ENCODE measurements around the gene CD247.

CD247 gene

DNA sequence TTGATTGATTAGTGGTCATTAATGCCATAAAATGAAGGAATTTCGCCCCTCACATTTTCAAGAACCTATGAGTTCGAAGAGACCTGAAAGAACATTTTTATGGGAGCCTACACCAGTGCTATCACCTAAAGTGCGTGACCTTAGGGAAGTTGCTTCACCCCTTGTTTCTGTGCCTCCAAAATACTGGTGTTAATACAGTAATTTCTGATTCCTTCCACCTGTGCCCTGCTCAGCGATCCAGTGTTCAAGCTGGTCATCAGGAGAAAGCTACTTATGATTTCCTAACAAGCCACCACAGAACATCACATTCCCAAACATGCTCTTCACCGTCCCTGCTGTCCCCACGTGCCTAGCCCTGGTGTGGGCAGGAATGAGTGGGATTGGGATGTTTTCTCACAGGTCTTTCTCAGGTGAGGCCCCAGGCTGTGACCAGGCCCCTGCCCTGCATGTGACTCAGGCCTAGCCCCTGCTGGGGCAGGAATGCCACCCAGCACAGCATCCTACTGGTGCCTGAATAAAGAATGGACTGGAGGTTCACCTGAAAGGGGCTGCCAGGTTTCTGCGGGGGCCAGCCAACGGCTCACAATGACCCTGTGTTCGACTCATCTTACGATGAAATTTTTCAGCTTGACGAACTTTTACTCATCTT, 60.3 kb downstream of the CD247 start:
- DNase-seq (ENCODE audit: low read depth), result no peak

DNA sequence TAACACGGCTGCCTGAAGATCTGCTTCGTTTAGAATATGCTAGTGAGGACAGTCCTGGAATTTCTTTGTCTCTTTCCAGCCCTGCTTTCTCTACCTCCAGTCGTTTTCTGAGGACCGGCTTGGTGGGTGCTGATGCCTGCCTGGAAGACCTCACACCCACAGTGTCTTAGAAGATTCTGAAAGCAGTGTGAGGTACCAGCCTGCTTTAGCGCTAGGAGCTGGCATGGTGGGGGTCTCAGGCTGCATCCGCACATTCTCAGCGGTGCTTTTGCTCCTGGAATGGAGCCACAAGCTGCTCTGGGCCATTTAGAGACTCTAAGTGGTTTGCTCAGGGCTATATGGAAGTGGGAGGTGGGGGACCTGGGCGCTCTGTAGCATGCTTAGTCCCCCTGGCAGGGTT, 61.4 kb downstream of the CD247 start:
- no peak for DNase-seq (ENCODE audit: low read depth)

DNA sequence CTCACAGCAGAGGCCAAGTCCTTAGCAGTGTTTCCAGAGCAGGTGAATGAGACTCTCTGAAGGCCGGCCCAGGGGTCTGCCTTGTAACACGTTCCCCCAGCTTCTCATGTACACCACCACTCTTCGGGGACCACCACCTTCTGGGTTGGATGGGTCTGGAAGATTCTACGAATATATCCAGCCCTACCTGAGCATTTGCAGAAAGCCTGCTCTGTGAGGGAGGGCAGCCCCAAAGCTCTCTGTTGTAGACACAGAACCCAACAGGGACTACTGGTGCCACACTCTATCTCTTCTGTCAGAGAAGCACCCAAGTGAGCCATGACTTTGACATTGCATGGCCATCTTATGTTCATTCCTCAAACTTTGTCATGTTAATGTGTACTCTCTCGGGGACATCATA, 61.8 kb downstream of the CD247 start:
- DNase-seq (ENCODE audit: low read depth), result no peak

DNA sequence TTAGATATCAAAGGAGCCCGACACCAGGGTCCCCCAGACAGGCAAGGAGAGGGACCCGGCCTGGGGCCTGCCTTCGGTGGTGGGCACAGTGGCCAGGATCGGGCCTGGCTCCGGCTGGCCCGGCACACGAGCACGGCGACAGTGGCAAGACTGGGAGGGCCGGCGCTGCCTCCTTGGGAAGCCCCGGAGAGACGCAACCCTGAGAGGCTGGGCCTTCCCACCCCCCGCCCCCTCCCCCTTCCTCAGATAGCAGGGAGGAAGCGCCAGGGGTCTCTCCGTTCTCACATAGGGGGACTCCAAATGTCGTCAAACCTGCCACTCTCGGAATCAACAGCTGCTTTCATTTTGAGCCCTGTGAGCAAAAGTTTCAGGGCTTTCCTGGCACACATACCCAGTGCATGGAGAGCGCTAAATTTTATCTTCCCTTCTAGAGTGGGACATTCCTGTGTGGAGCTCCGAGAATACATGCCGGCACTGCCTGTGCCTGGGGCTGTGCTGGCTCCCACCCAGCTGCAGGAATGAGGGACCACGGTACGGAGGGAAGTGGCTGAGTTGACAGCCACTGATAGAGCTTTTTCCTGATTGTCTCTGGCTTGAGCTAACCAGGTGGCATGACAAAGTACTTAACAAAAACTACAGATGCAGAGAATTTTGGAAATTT, 62.4 kb downstream of the CD247 start:
- DNase-seq (ENCODE audit: low read depth), result no peak

DNA sequence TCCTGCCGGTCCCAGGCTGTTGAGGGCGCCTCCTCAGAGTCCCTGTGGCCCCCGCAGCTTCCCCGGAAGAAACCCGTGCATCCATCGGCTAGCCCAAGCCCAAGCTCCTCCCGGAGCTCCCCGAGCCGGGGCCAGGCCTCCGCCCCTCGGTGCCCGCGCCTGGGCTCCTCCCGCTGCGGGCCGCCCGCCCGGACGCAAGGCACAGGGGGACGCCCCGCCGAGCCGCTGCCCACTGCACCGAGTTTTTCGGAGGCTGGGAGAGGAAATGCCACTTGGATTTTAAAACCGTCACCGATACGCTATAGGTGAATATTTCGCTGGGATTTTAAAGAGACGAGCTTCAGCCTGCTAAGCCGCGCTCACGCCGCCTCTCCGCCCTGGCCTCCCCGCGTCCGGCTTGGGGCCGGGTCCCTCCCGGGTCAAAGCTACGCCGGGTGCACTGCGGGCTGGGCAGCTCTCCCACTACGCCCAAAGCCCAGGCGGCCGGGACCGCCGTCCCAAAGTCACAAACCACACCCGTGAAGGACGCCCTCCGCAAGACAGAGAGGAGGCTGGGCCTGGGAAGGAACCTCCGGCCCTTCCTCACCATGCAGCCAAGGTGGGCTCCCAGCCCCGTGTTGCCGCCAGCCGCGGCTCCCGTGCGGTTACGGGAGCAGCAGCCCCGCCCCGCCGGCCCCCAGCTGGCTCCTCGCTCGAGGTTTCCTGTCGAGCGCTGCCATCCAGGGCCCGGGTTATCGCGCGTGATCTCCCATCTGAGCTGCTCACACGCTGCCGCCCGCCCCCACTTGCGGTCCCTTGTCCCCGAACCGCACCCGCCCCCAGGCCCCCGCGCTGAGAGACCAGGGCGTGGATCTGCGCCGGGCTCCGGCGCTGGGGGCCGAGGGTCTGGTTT, 63.2 kb downstream of the CD247 start:
- DNase-seq (ENCODE audit: low read depth), result no peak

DNA sequence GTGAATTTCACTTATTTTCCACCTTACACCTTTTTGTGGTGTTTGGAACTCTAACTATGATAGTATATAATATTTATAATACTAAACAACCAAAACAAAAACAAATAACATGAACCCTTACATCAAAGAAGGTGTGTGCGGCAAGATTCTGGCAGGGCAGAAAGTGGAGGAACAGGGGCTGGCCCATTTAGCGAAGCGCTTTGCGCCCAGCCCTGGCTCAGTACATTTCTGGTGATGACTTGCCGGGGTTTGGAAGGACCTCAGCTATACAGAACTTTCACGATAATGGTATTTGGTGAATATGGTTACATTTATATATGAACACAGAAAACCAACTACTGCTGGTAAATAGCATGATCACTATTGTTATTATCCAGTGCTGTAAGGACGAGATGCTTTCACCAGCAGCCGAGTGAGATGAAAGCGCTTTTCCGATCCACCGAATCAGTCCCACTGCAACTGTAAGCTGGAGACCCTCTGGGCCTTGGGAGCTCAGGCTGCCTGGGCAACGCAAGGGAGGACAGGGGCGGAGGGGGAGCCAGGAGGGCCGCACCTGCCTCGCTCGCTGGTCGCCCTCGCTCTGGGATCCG, 63.9 kb downstream of the CD247 start:
- DNase-seq (ENCODE audit: low read depth), result no peak

DNA sequence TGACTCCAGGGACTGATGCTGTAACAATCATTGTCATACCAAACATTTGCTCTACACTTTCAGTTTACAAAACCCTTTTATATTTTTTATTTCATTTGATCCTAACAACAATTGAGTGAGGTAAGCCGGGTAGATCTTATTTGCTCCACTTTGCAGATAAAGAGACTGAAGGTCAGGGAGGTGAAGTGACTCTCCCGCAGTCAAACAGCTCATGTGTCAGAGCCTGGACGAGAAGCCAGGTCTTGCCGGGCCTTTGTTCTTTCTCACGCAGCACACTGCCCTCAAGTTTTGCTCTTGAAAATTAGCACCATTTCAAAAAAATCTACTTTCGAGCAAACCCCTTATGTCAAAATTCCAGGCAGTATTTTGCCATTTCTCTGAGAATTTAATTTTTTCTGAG, 65.2 kb downstream of the CD247 start:
- DNase-seq (ENCODE audit: low read depth), result no peak

DNA sequence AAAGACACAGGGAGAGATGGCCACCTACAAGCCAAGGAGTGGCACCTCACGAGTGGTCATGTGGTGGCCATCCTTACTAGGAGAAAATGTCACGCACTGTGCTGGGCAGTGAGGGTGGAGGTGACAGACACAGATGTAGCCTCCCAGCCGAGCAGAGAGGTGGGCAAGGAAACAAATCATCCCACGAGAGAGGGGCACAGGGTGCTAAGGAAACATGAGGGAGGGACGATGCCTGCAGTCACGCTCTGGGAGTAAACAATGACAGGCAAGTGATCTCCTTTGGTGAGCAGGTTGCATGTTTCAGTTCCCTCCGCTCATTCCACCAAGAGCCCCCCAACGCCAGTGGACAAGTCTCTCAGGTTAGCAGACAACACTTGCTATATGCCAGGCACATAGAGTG, 65.8 kb downstream of the CD247 start:
- no peak for DNase-seq (ENCODE audit: low read depth)

DNA sequence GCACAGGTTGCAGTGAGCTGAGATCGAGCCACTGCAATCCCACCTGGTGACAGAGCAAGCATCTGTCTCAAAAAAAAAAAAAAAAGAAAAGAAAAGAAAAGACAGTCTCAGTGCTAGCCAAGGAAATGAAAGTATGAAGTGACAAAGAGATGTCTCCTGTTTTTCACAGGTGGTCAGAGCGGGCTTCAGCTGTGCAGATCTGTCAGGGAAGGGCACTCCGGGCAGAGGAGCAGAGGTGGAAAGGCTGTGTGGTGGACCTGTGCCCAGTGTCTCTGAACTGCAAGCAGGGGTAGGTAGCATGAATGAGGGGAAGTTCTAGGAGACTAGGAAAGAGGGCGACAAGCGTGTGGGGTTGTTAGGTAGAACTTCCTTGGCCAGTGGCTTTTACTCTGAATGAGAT, 67.5 kb downstream of the CD247 start:
- DNase-seq (ENCODE audit: low read depth), result no peak

DNA sequence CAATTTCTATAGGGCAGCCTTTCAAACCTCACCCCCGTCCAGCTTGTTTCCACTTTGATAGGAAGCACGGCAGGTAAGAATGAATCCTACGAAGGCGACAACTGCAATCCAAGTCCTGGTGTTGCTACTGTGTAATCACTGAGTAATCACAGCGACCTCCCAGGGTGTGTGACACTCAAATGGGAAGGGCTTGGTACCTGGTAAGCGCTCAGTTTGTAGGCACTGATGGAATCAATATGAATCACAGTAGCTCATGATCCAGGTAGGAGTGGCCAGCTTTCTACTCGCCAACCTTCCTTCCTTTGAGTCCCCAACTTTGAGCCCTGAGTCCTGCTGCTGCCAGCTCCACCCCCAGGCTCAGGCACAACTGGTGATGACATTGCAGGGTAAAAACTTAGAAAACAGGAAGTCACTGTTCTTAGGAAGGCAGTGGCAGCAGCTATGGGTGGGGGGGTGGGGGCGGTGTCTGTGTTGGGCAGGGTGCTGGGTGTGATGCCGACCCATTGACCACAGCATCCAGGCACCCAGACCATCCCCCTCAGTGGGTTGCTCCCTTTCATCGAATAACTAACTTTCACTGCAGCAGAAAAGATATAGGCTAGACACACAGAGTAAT, 70.7 kb downstream of the CD247 start:
- DNase-seq (ENCODE audit: low read depth), result no peak

DNA sequence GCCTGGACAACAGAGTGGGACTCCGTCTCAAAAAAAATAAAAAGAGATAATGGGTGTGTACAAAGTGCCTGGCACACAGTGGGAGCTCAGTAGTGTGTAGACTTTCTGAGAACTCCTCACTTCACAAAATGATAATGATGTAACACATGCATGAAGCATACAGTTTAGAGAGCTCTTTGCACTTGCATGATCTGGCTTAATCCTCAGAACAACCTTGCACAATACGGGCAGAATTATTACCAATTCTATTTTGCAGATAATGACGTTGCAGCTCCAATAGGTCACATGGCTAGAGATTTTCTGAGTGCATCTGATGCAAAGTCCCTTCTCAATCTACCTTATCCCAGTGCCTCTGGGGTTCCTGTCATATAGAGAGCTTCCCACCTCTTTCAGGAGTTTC, 71.4 kb downstream of the CD247 start:
- DNase-seq (ENCODE audit: low read depth), result no peak

DNA sequence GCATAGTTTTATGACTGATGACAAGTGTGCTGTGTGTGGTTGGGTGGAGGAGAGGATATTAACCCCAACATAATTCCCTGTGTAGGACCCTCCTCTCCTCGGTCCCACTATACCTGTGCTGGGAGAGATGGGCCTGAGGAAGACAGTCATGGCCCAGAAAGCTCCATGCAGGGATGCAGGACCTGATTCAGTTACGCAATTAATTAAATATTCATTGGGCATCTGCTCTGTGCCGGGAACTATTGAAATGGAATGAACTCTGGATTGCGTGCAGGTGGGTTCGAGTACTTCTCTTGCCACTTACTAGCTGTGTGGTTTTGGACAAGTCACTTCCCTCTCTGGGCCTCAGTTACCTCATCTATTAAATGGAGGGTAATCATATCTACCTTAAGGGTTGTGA, 74.6 kb downstream of the CD247 start:
- DNase-seq (ENCODE audit: low read depth), result no peak

DNA sequence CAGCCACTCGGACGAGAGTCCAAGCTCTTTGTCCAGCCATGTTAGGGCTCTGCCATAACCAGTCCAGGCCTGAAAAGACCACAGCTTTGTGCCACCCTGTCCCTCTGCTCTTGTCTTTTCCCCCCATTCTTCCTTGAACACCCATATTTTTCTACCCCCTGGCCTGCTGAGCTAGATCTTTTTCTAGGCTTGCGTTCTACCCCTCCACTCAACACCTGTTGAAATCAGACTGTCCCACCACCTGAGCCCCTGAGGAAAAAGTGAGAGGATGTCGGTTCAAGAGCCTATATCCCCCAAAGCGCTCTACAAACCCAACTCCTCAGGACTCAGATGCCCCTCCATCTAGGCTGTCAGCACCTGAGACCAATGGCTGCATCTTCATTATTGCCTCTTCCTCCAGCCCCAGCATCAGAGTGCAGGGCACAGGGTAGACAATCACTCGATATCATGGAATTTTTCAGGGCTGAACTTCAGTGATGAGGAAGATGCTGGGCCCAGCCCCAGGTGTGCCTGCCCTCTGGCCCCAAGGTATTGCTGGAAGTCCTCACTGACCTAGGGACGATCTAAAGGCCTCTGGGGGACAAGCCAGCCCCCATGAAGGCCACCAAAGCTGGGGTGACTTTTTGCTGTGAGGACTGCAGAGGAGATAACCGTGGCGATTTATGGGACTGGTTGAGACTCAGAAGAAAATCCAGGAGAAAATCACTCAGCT, 75.3 kb downstream of the CD247 start:
- DNase-seq (ENCODE audit: low read depth), result no peak

DNA sequence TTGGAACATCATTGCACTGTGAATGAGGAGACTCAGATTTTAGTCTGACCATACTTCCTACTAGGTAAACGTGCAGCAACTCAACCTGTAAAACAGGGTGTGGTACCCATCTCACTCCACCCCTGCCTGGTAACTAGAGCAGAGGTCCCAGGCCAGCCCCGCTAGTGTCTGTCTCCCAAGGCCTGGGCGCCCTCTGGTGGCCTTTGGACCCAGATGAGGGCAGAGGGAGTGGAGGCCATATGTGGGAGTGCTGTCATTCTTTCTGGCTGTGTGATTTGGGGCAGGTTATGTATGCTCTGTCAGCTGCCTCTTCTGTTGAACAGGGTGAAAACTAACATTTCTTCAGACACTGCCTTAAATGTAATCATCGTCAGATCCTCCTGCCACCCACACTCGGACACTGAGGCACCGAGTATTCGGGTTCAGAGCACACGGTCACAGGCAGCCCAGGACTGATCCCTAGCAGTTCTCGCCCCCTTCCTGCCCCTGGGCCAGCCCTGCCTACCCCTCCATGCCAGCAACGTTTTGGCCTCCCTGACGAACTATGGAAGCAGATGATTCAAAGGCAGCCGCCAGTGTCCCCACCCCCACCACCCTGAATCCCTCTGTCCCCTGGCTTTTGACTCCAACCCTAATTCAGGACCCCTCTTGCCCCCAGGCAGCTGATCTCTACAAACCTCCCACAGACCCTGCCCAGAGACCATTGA, 76.0 kb downstream of the CD247 start:
- no peak for DNase-seq (ENCODE audit: low read depth)

DNA sequence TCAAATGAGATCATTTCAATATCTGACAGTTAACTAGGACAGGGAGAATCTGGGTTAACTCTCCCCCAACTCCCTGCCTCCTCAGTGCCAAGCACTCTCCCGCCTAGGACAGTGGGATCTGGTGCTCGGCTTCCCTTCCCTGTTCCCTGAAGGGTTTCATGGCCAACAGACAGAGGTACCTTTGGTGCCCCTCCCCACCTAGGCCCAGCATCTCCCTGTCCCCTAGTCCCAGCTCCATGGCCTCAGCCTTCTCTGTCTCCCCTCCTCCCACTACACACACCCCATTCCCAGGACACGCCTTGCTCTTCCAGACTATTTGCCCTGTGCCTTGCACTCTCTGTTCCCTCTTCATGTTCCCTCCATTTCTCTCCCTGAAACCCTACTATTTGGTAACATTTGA, 77.1 kb downstream of the CD247 start:
- DNase-seq (ENCODE audit: low read depth), result no peak

DNA sequence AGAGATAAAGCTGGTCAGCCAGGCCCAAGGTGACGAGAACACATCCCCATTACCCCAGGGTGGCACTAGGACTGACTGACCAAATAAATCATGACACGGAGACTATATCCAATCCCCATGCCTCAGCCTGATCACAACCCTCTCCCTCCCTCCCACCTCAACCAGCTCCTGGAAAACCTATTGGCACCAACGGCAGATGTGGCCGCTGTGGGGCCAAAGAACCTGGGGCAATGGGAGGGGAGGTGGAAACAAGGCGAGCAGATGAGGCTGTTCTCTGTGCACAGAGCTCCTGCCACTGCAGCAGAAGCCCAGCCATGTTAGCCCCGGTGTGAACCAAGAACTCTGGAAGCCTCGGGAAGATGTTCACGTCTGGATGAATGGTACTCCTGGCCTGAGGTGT, 77.6 kb downstream of the CD247 start:
- no peak for DNase-seq (ENCODE audit: low read depth)

DNA sequence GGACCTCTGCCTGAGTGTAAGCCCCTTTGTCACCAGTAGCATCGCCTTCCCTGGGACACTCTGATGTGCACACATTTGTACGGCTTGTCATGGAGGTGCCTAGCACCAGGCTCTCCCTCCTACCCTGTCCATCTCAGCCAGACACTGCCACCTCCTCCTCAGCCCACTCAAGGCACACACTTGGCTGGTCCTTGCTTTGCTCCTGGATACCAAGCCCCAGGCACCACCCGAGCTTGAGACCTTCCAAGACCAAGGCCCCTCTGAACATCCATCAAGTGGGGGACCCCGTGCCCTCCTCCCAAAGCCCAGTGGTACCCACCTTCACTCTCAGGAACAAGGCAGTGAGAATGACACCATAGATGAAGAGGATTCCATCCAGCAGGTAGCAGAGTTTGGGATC, 78.0 kb downstream of the CD247 start:
- DNase-seq (ENCODE audit: low read depth), result no peak

DNA sequence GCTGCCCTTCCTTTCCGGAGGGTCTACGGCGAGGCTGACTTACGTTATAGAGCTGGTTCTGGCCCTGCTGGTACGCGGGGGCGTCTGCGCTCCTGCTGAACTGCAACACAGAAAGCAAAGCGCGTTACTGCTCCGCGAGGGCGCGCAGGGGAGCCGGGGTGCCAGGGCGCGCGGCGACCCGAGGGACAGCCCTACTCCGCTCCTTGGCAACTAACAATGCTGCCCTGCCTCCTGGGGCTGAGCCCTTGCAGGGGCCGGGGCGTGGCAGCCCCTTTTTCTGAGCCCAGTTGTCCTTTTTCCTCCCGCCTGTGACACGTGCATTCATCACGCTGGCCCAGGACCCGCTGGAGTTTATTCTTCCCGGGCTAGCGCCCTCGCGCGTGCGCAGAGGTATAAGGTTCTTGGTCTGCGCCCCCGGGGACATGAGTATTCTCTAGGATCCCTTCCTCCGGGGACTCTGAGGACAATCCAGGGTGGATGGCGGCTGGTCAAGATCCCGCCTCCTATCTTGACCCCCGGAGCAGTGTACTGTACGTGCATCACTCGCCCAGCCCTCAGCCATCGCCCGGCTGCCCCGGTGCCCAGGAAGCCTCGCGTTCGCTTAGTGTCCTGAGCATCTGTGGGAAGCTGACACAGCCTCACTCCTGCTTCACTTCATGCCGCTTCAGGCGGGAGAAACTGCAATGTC, 78.9 kb downstream of the CD247 start:
- DNase-seq (ENCODE audit: low read depth), result no peak

DNA sequence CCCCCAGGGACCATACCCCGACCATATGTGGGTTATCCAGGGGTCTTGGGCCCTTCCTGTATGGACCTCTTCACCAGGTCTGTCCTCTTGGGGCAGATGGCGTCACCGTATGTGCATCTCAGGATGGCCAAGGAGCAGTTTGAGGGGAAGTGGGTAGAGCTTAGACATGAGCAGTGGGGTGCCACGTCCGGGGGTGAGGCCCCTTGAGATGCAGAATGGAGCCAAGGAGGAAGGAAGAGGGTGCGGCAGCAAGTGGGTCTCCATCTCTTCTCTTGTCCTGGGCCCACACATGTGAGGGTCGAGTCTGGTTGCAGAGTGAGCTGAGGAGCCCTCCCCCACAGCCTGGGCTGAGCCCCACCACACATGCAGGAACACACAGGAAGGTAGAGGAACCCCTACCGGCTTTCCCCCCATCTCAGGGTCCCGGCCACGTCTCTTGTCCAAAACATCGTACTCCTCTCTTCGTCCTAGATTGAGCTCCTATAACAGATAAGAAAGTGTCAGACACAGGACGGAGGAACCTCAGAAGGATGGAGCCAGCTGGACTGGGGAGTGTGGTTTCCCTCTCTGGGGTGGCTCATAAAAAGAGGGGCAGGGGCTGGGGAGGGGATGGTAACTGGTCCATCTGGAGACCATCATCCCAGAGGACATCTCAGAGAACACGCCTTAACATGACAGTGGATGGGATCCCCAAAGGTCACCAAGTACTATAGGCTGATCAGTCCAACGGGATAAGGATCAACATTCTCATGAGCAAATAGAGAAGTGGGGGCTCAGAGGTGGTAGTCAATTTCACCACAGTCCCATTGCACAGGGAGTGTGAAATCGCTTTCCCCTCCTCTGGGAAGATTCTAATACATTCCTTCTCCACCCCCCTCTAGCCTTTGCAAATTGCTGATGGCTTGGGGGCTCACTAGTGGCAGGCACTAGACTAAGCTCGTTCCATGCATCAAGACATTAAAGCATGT, 79.9 kb downstream of the CD247 start:
- no peak for DNase-seq (ENCODE audit: low read depth)

All from GM04503 (cell line).